ENCODE results near the gene GIT1. TPM values are rescaled to one million over a fixed set of nuclear protein-coding genes. Genes with fewer than 3 reads are reported as not detected.

GIT1 gene
- total RNA-seq, 2 experiments from 2014 or later = 72.7 to 75.1 TPM

GRCh38 chr17:29569245-29569950 lies 20.1 kb downstream of the GIT1 start:
- DNase-seq (no peak), ATAC-seq (no peak)
- Mint-ChIP-seq H3K27me3 (ENCODE audit: low read depth) (no peaks in the 10 kb centered on the region), H3K4me3 (peak overlapping the region; percentile 81), H3K9me3 (ENCODE audit: insufficient read depth) (no peaks in the 10 kb centered on the region), H3K27ac (peak overlapping the region; percentile 72), H3K4me1 (ENCODE audit: low read depth) (peaks cover 28% of the 10 kb centered on the region), H3K36me3 (ENCODE audit: low read depth) (peaks cover 33% of the 10 kb centered on the region)
- ChIA-PET POLR2A (interaction anchor here (0.5 to 4.7 kb wide), 4 partner anchors 11 to 275 kb away, joined by 3 to 26 read pairs (median 3); partner anchors contain the start of gene NUFIP2), CTCF (interaction anchor here (0.9 to 10.9 kb wide), 5 partner anchors 12 to 210 kb away, joined by 3 to 99 read pairs (median 45); partner anchors contain the start of gene ANKRD13B)

- H3K27ac Mint-ChIP-seq = peak within 1 kb of the TSS; percentile 98
- DNase-seq = peak; percentile 92
- H3K27me3 Mint-ChIP-seq (ENCODE audit: low read depth) = no peaks in the 10 kb centered on the region
- H3K36me3 Mint-ChIP-seq (ENCODE audit: low read depth) = peaks cover 30% of the 10 kb centered on the region
- H3K4me3 Mint-ChIP-seq = peak within 1 kb of the TSS; percentile 94
- POLR2A ChIA-PET = interaction anchor here (0.5 to 4.7 kb wide), 6 partner anchors 15 to 275 kb away, joined by 3 to 26 read pairs (median 4); partner anchors contain the start of gene NUFIP2
- peaks cover 35% of the 10 kb centered on the region for H3K4me1 Mint-ChIP-seq (ENCODE audit: low read depth)
- peak; percentile 63 for ATAC-seq
- H3K9me3 Mint-ChIP-seq (ENCODE audit: insufficient read depth) = no peaks in the 10 kb centered on the region
- CTCF ChIA-PET = interaction anchor here (0.8 to 10.9 kb wide), 7 partner anchors 10 to 199 kb away, joined by 3 to 99 read pairs (median 8); partner anchors contain the start of gene ANKRD13B
Measured at GRCh38 chr17:29568331-29569244, 20.9 kb downstream of the GIT1 start, which contains the start of gene TP53I13. TSS of gene TP53I13 (plus strand) at chr17:29568701. CDS start at chr17:29568759, 58 bp downstream.

GRCh38 chr17:29567554-29568330 lies 21.7 kb downstream of the GIT1 start:
- H3K9me3 Mint-ChIP-seq (ENCODE audit: insufficient read depth) = no peaks in the 10 kb centered on the region
- H3K36me3 Mint-ChIP-seq (ENCODE audit: low read depth) = peaks cover 29% of the 10 kb centered on the region
- H3K27me3 Mint-ChIP-seq (ENCODE audit: low read depth) = no peaks in the 10 kb centered on the region
- peaks cover 34% of the 10 kb centered on the region for H3K4me1 Mint-ChIP-seq (ENCODE audit: low read depth)
- ChIA-PET CTCF (interaction anchor here (0.8 to 10.9 kb wide), 10 partner anchors 11 to 444 kb away, joined by 3 to 99 read pairs (median 5); partner anchors contain the start of gene ANKRD13B), POLR2A (interaction anchor here (0.7 to 4.7 kb wide), 5 partner anchors 9 to 49 kb away, joined by 3 to 26 read pairs (median 4); no protein-coding TSS in a partner anchor)
- ATAC-seq (peak; percentile 66), DNase-seq (peak; percentile 87)
- H3K27ac Mint-ChIP-seq = peak overlapping the region; percentile 98
- peak overlapping the region; percentile 94 for H3K4me3 Mint-ChIP-seq

GRCh38 chr17:29567304-29567553 lies 22.2 kb downstream of the GIT1 start:
- CTCF ChIA-PET = interaction anchor here (0.8 to 10.9 kb wide), 11 partner anchors 13 to 443 kb away, joined by 3 to 99 read pairs (median 4); partner anchors contain the start of gene ANKRD13B
- POLR2A ChIA-PET = interaction anchor here (0.9 to 4.7 kb wide), 4 partner anchors 9 to 49 kb away, joined by 3 to 26 read pairs (median 4); no protein-coding TSS in a partner anchor
- H3K27me3 Mint-ChIP-seq (ENCODE audit: low read depth) = no peaks in the 10 kb centered on the region
- peak overlapping the region; percentile 96 for H3K4me3 Mint-ChIP-seq
- H3K4me1 Mint-ChIP-seq (ENCODE audit: low read depth) = peaks cover 40% of the 10 kb centered on the region
- H3K9me3 Mint-ChIP-seq (ENCODE audit: insufficient read depth) = no peaks in the 10 kb centered on the region
- no peak for DNase-seq
- H3K36me3 Mint-ChIP-seq (ENCODE audit: low read depth) = peaks cover 34% of the 10 kb centered on the region
- peak; percentile 7 for ATAC-seq
- H3K27ac Mint-ChIP-seq = peak overlapping the region; percentile 98

- ChIA-PET POLR2A (interaction anchor here (1.0 to 4.7 kb wide), 4 partner anchors 11 to 50 kb away, joined by 3 to 26 read pairs (median 6); no protein-coding TSS in a partner anchor), CTCF (interaction anchor here (0.8 to 10.9 kb wide), 13 partner anchors 14 to 443 kb away, joined by 3 to 99 read pairs (median 4); partner anchors contain the start of gene ANKRD13B)
- Mint-ChIP-seq H3K36me3 (ENCODE audit: low read depth) (peaks cover 40% of the 10 kb centered on the region), H3K27ac (peak within 1 kb of the TSS; percentile 98), H3K4me1 (ENCODE audit: low read depth) (peaks cover 45% of the 10 kb centered on the region), H3K4me3 (peak within 1 kb of the TSS; percentile 96), H3K27me3 (ENCODE audit: low read depth) (no peaks in the 10 kb centered on the region), H3K9me3 (ENCODE audit: insufficient read depth) (no peaks in the 10 kb centered on the region)
- ATAC-seq (peak; percentile 43), DNase-seq (peak; percentile 72)
Measured at GRCh38 chr17:29566473-29567303, 22.8 kb downstream of the GIT1 start, which contains the start of gene ABHD15. TSS of gene ABHD15 (minus strand) at chr17:29567037. CDS start at chr17:29566966, 71 bp downstream.

- ChIA-PET POLR2A (interaction anchor here (3.2 to 4.7 kb wide), 2 partner anchors 10 to 51 kb away, joined by 9 to 26 read pairs; no protein-coding TSS in a partner anchor), CTCF (interaction anchor here (1.1 to 10.9 kb wide), 9 partner anchors 9 to 275 kb away, joined by 3 to 99 read pairs (median 4); partner anchors contain the start of gene ANKRD13B)
- ATAC-seq (peak; percentile 32), DNase-seq (peak; percentile 77)
- Mint-ChIP-seq H3K27me3 (ENCODE audit: low read depth) (no peaks in the 10 kb centered on the region), H3K4me3 (peak overlapping the region; percentile 96), H3K27ac (peak overlapping the region; percentile 97), H3K9me3 (ENCODE audit: insufficient read depth) (no peaks in the 10 kb centered on the region), H3K4me1 (ENCODE audit: low read depth) (peaks cover 46% of the 10 kb centered on the region), H3K36me3 (ENCODE audit: low read depth) (peaks cover 43% of the 10 kb centered on the region)
Measured at GRCh38 chr17:29565643-29566472, 23.6 kb downstream of the GIT1 start.

GRCh38 chr17:29563816-29564215 lies 25.6 kb downstream of the GIT1 start:
- H3K9me3 Mint-ChIP-seq (ENCODE audit: insufficient read depth) = no peaks in the 10 kb centered on the region
- peak overlapping the region; percentile 1 for H3K27ac Mint-ChIP-seq
- H3K4me3 Mint-ChIP-seq = peak overlapping the region; percentile 17
- DNase-seq (no peak), ATAC-seq (no peak)
- POLR2A ChIA-PET = interaction anchor here (3.2 kb wide), 1 partner anchor 8 kb away, joined by 9 read pairs; no protein-coding TSS in a partner anchor
- H3K36me3 Mint-ChIP-seq (ENCODE audit: low read depth) = peaks cover 52% of the 10 kb centered on the region
- H3K27me3 Mint-ChIP-seq (ENCODE audit: low read depth) = no peaks in the 10 kb centered on the region
- peaks cover 39% of the 10 kb centered on the region for H3K4me1 Mint-ChIP-seq (ENCODE audit: low read depth)
- CTCF ChIA-PET = interaction anchor here (6.8 to 10.7 kb wide), 2 partner anchors 28 to 194 kb away, joined by 45 to 70 read pairs; partner anchors contain the start of gene ANKRD13B

GRCh38 chr17:29562615-29563014 lies 26.8 kb downstream of the GIT1 start:
- peaks cover 49% of the 10 kb centered on the region for H3K36me3 Mint-ChIP-seq (ENCODE audit: low read depth)
- ChIA-PET CTCF (interaction anchor here (0.6 to 0.9 kb wide), 3 partner anchors 14 to 941 kb away, joined by 3 to 6 read pairs (median 3); no protein-coding TSS in a partner anchor), POLR2A (no interaction called here)
- H3K27ac Mint-ChIP-seq = no peak overlapping the region
- no peaks in the 10 kb centered on the region for H3K27me3 Mint-ChIP-seq (ENCODE audit: low read depth)
- no peak overlapping the region for H3K4me3 Mint-ChIP-seq
- H3K9me3 Mint-ChIP-seq (ENCODE audit: insufficient read depth) = no peaks in the 10 kb centered on the region
- ATAC-seq (no peak), DNase-seq (no peak)
- H3K4me1 Mint-ChIP-seq (ENCODE audit: low read depth) = peaks cover 50% of the 10 kb centered on the region

All from activated CD8-positive, alpha-beta T cell treated with anti-CD3 and anti-CD28 coated beads, Interleukin-2, amount 10 ng/mL, durations not matched to agents 7 days and 5 days (primary cell).